ENCODE results near the gene NUDT5. TPM values are rescaled to one million over a fixed set of nuclear protein-coding genes. Genes with fewer than 3 reads are reported as not detected.

NUDT5 gene
- total RNA-seq, 1 experiment from 2014 or later = 117 TPM

- Mint-ChIP-seq H3K4me1 (peaks cover 8 to 11% of the 10 kb centered on the region in 2 experiments), H3K36me3 (ENCODE audit: insufficient read depth in 1 of 3, low read depth in 3 of 3) (peaks cover 15 to 39% (median 37%) of the 10 kb centered on the region in 3 experiments; a peak in 6 of 7 replicates), H3K4me3 (no peak overlapping the region), H3K9me3 (no peaks in the 10 kb centered on the region), H3K27me3 (ENCODE audit: low read depth) (no peaks in the 10 kb centered on the region), H3K27ac (peak overlapping the region in 2 of 3 experiments; percentile 18 to 48; a peak in 2 of 7 replicates)
- Histone ChIP-seq H3K79me1 (ENCODE audit: insufficient read depth, low read depth, low read length, poor library complexity, severe bottlenecking) (peaks cover 21% of the 10 kb centered on the region), H3K27me3 (ENCODE audit: insufficient read depth, low read length) (no peaks in the 10 kb centered on the region), H3K4me2 (ENCODE audit: insufficient read depth, insufficient read length, low read length) (no peak overlapping the region), H2BK20ac (ENCODE audit: low read depth, low read length, poor library complexity, severe bottlenecking) (no peak overlapping the region), H2BK120ac (ENCODE audit: low read depth, low read length, poor library complexity, severe bottlenecking) (no peak overlapping the region), H3K79me2 (ENCODE audit: insufficient read depth, low read length) (peaks cover 12% of the 10 kb centered on the region; the same call in 1 of the 2 replicates), H2AK5ac (ENCODE audit: insufficient read length, low read length) (no peak overlapping the region), H2BK15ac (ENCODE audit: low read depth, low read length) (no peak overlapping the region), H3K9me3 (ENCODE audit: control insufficient read depth, low read depth, low read length) (no peaks in the 10 kb centered on the region), H3K27ac (ENCODE audit: insufficient read length, low read depth, low read length) (no peak overlapping the region), H3K23ac (ENCODE audit: insufficient read length, low read depth, low read length) (no peak overlapping the region), H3K56ac (ENCODE audit: insufficient read length, low read depth, low read length) (no peak overlapping the region), H4K20me1 (ENCODE audit: control insufficient read depth, insufficient read depth, insufficient read length) (no peaks in the 10 kb centered on the region), H4K8ac (replicated peaks; ENCODE audit: insufficient read length, low read depth, low read length) (no peak overlapping the region), H3K4me1 (ENCODE audit: insufficient read depth, low read length) (peaks cover 2% of the 10 kb centered on the region; the same call in 1 of the 2 replicates), H3K18ac (ENCODE audit: insufficient read length, low read depth, low read length) (no peak overlapping the region), H2BK12ac (ENCODE audit: insufficient read length, low read depth, low read length) (no peak overlapping the region), H2AFZ (ENCODE audit: low read length) (no peak overlapping the region), H3T11ph (ENCODE audit: low read length) (no peak overlapping the region), H4K91ac (ENCODE audit: insufficient read length, low read depth, low read length) (no peak overlapping the region), H2BK5ac (ENCODE audit: insufficient read length, low read length) (no peak overlapping the region), H4K5ac (ENCODE audit: insufficient read length, low read depth, low read length) (no peak overlapping the region), H3K4ac (ENCODE audit: low read depth, low read length) (no peak overlapping the region), H3K9ac (ENCODE audit: extremely low read depth, insufficient read length, low read length) (no peak overlapping the region), H3K23me2 (ENCODE audit: insufficient read length, low read depth, low read length, poor library complexity, severe bottlenecking) (no peaks in the 10 kb centered on the region), H3K14ac (ENCODE audit: insufficient read depth, low read length) (no peak overlapping the region)
- TF ChIP-seq CTCF (conservative IDR thresholded peaks at IDR 0.05) = no peak
- DNase-seq = no peak
- no CpG with 5 or more reads among the region's 10 CpGs for WGBS (ENCODE audit: extremely low coverage, insufficient read length, low lambda C conversion rate)
Measured at GRCh38 chr10:12189426-12189825, 6.3 kb downstream of the NUDT5 start.

Measured in H9 (cell line).